Subcutaneous adipose tissue (tissue), 4 donors: ENCODE data around the gene RPL41. TPM values are rescaled to one million over a fixed set of nuclear protein-coding genes. Genes with fewer than 3 reads are reported as not detected.

Experiments used
- total RNA-seq, 4 donors: library from RNA; depleted of rRNA; stranded (reverse); fragments of >200 nt; gene quantifications; one replicate each; pipeline ENCODE4 v1.1.0, GENCODE V29; 2016
- TF ChIP-seq, protein P1 (sequence below): fragments of 450-650 bp; IDR thresholded peaks from one replicate; pipeline ENCODE4 v1.5.1; 2016; ENCODE audit warnings: low read depth, mild to moderate bottlenecking, control low read depth, antibody characterized with exemption, moderate library complexity

The RPL41 gene
- total RNA-seq, 4 donors from 2014 or later, result 2,735 to 3,575 (median 3,131) TPM

DNA sequence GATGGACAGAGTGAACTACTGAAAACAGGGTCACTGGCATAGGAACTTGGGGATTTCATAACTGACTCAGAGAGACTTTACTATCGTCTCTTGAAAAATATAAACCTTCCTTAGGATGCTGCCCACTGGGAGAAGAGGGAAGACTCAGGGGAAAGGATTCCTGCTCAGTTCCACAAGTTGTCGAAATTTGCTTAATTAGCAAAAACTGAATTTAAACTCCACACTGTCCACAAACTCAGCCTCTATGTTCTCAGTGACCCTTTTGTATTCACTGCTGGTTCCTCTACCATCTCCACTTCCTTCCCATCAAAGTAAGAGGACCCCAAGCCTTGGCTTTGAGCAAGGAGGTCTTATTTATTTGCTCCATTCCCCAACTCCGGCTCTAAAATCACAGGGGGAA is 28.8 kb downstream of the RPL41 start:
- TF ChIP-seq, protein P1, sequence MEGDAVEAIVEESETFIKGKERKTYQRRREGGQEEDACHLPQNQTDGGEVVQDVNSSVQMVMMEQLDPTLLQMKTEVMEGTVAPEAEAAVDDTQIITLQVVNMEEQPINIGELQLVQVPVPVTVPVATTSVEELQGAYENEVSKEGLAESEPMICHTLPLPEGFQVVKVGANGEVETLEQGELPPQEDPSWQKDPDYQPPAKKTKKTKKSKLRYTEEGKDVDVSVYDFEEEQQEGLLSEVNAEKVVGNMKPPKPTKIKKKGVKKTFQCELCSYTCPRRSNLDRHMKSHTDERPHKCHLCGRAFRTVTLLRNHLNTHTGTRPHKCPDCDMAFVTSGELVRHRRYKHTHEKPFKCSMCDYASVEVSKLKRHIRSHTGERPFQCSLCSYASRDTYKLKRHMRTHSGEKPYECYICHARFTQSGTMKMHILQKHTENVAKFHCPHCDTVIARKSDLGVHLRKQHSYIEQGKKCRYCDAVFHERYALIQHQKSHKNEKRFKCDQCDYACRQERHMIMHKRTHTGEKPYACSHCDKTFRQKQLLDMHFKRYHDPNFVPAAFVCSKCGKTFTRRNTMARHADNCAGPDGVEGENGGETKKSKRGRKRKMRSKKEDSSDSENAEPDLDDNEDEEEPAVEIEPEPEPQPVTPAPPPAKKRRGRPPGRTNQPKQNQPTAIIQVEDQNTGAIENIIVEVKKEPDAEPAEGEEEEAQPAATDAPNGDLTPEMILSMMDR, result no peak

DNA sequence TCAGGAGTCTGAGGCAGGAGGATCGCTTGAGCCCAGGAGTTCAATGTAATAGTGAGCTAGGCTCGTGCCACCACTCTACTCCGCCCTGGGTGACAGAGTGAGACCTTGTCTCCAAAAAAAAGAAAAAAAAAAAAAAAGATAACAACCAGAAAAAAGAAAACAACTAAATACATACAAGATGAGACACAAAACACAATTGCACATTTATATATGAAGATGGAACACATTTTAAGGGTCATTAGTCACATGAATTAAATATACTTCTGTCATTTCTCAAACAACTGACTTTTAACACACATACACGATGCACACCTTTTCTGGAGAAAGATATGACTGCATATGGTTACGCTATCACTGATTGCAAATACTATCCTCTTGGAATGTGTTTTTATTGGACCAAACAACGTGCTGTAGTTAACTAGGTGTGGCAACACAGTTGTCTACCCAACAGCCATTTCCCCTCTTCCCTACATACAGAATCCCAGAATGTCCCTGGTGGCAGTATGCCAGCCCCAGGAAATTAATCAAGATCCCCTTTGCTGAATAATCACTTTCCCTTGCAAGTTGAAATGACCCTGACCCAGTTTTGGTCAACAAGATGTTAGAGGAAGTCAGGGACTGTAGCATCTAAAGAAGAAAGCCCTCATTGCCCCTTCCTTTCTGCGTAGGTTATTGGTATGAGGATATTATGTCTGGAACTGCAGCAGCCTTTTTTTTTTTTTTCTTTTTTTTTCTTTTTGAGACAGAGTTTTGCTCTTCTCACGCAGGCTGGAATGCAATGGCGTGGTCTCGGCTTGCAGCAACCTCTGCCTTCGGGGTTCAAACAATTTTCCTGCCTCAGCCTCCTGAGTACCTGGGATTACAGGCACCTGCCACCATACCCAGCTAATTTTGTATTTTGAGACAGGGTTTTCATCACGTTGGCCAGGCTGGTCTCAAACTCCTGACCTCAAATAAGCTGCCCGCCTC is 30.3 kb downstream of the RPL41 start:
- TF ChIP-seq, protein P1, result no peak

DNA sequence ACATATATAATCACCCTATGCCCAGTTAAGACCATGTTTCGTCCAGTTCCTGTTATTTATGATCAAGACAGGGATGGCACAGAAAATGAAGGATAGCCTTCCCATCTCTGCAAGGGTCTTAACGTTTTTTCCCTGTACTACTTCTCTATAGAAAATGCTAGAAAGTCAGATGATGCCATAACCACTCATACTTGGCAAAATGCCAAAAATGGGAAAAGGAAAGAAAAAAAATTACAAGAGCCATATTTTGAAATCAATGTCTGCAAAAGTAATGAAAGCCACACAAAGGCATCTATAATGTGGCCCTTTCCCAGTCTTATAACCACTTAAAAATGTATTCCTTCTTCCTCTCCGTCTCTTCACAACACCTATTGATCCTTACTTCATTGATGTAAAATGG is 34.1 kb downstream of the RPL41 start:
- TF ChIP-seq, protein P1, result no peak

DNA sequence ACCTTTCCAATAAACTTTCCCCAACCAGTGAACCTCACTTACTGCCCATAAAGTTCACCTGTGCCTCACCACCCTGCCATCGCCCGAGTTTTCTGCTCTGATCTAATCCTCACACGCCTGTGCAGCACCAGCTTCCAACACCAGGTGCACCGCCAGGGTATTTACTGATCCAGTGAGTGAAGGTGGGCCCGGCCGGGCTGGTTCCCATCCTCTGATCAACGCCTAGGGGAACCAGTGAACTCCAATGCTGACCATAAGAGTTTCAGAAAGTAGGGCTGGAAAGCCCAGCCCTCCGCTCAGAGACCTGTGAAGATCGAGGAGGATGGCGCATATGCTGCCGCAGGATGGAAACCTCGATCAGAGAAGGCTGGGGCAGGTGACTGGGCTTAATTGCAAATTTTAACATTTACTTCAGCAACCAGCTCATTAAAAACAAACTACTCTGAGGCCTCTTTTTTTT is 35.3 kb downstream of the RPL41 start:
- TF ChIP-seq, protein P1, result no peak

DNA sequence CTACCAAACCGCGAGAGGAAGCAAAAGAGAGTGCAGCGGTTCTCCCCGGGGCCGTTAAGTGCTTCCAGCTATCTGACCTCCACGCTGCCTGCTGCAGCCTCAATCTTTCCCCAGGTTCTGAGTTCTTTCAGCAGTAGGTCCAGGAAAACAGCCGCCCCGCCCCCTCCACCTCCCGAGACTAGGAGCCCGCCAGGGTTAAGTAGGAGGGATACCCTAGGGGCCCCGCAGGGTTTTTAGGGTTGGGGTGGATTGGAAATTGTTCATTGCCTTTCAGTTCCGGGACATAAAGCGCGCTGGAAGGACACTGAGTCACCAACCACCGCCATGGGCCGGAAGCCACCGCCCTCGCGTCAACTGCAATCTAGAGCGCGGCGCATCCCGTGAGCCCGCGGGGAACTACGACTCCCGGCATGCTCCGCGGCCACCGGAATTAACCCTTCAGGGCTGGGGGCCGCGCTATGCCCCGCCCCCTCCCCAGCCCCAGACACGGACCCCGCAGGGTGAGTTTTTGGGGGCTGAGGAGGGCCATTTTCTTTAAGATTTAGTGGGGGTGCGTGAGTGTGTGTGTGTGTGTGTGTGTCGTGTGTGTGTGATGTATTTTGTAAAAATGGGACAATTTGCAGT is 35.8 kb downstream of the RPL41 start, which contains the start of gene MYL6B:
Gene MYL6B (plus strand): TSS at position 456 of the 624 bp plus-strand sequence. CDS start 1,332 bp downstream, outside the sequence.
- TF ChIP-seq, protein P1, result no peak

DNA sequence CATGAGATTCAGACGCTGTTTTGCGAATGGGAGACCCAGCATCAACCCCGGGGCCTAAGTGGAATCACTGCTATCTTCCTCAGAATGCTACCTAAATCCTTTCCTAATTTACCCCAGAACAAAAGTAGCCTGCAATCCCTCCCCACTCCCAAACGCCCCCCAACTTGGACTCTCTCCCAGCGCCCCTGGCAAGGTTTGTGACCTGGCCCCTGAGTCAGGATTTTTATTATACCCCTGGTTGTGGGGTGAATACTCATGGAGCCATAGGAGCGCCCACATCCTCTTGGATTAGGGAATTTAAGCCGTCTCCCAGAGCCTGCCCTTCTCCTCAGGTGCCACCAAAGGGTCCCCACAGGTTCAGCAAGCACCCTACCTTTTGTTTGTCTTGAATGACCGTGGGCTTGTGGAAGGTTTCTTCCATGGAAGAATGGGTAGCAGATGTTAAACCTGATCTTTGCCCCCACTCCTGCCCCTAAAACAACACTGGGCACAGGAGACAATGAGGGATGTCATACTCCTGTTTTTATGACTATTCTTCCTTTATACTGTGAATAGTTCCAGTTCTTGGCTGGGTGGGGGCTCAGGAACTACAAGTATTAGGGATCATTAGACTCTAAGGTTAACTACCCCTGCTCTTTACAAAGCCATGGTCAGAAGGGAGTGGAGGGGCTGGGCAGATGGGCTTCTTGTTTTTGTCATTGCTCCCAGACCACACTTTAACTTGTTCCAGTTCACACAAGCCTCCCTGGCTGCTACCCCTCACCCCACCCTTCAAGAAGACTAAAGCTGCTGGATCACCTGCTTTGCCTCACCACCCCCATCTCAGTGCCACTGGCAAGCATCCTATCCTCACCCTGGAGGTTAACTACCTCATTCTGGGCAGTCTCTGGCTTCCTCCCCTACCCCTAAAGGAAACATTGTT is 36.6 kb downstream of the RPL41 start:
- TF ChIP-seq, protein P1, result no peak
